Hematopoietic multipotent progenitor cell treated with erythropoietin and hydrocortisone succinate and interleukin-3 and kit ligand, for 17 days (in vitro differentiated cells): ENCODE data around the gene MMP24.

Source experiments
- DNase-seq: peaks from one replicate; pipeline ENCODE4 v3.0.0-alpha.2; 2015; ENCODE audit warnings: low spot score

The MMP24 gene

DNA sequence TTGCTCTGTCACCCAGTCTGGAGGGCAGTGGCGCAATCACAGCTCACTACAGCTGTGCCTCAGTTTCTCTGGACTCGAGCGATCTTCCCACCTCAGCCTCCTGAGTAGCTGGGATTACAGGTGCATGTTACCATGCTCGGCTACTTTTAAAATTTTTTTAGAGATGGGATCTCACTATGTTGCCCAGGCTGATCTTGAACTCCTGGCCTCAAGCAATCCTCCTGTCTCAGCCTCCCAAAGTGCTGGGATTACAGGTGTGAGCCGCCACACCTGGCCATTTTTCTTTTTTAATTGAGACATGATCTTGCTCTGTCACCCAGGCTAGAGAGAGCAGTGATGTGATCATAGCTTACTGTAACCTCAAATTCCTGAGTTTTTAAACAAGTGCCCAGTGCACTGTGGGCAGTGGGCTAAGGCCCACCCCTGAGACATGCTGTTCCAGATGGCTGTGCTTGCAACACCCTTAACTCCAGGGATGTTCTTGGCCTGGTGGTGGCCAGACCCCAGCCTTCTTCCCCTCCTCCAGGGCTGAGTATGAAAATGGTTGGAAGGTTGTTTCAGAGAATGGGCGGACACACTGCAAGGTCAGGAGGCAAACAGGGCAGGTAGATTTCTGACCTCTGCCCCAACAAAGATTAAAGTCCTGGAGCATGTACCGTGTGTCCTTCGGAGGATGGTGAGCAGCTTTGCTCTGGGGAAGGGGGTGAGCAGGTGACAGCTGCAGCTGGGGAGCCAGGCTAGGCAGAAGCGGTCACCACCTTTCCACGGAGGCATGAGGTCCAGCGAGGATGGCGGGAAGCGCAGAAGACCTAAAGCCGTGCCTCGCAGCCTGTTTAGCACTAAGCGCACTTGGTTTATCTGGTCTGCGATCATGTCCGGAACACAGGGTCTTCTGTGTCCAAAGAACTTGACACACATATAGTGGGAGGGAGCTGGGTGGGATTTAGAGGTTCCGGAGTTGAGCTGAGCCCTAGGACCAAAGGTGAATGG is 67.1 kb downstream of the MMP24 start:
- no peak for DNase-seq

DNA sequence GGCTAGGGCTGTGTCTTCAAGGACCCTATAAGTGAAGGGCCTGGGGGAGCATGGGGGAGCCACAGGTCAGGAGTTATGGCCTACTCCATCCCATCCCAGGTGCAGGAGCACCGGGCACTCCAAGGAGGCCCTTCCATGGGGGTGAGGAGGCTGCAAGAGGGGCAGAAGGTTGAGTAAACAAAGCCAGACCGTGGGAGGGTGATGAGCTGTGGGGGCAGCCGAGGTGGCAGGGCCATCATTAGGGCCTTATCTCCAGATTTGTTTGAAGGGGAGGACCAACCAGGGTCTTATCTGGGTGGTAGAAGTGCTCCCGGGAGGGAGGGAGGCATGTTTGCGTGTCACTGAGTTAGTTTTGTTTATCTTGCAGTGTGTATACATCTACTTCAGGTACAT is 67.8 kb downstream of the MMP24 start:
- no peak for DNase-seq

DNA sequence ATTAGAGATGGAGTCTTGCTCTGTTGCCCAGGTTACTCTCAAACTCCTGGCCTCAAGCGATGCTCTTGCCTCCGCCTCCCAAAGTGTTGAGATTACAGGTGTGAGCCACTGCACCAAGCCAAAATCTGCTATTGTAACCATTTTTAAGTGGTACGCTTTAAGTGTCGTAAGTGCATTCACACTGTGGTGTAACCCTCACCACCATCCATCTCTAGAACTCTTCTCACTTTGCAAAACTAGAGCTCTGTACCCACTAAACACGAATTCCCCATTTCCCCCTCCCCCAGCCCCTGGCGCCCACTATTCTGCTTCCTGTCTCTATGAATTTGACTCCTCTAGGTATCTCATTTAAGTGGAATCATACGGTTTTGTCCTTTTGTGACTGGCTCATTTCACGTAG is 68.6 kb downstream of the MMP24 start:
- DNase-seq: no peak

DNA sequence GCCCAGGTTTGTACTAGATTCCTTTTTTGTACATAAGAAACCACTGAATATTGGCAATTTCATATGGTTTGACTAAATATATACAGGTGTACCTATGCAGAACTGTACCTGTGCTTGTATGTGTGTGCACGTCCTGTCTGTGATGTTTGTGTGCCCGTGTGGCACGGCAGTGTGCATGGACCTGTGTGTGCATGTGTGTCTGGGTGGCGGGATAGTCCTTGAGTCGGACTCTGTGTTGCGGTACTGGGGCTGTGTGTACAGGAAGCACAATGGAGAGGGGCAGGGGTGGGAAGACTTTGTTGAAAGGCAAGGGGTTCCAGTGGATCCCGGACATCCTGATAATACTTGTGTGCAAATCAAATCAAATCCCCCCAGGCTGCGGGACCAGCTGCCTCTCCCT is 69.2 kb downstream of the MMP24 start:
- no peak for DNase-seq

DNA sequence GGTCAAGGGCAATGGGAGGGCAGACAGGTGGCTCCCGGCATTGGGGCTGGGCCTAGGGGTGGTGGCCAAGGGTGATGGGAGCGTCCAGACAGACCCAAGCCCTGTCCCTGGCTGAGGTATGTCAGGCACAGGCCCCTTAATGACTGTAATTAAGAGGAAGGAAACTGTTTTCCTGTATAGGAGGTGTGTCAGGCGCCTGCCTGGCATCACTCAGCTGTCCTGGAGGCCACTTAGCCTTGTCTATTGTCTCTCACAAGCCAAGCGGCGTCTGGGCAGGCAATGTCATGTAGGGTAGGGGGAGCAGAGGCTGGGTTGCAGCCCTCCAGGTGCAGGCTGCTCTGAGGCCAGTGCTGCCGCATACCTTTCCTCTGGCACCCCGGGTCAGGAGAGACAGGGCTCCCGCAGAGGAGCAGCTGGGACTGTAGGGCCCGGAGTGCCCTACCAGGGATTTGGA is 69.6 kb downstream of the MMP24 start:
- no peak for DNase-seq

DNA sequence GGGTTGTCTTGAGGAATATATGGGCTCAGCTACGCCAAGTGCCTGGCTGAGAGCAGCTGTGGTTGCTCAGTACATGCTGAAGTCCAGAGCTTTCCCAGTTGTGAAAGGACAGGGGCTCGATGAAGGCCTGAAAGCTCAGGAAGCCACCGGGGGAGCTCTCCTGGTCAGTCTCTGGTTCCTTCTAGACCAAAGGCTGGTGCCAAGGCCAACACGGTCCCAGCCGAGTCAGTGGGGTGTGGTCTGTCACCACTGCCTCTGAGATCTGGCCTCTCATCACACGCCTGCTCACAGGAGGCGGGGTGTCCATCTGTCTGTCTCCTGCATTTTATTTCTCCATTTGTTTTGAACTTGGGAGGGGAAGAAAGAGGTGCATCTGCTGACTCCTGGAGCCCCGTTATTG is 70.7 kb downstream of the MMP24 start:
- DNase-seq: no peak

DNA sequence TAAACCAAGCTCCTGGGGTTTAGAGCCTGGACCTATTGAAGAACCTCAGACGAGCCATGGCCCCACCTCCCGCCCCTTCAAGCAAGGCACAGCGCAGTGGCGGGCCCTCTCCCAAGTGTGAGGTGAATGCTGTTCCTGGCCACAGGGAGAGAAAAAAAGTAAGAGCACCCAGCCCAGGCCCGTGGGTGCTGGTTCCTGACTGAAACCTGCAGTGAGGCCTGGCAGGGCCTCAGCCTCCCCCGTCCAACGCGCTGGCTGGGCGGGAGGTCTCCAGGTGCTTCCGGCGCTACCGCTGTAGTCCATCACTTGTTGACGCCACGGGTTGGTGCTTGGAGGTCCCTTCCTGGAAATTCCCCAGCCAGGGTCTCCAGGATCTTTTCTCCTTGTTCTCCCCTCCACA is 71.2 kb downstream of the MMP24 start:
- no peak for DNase-seq

DNA sequence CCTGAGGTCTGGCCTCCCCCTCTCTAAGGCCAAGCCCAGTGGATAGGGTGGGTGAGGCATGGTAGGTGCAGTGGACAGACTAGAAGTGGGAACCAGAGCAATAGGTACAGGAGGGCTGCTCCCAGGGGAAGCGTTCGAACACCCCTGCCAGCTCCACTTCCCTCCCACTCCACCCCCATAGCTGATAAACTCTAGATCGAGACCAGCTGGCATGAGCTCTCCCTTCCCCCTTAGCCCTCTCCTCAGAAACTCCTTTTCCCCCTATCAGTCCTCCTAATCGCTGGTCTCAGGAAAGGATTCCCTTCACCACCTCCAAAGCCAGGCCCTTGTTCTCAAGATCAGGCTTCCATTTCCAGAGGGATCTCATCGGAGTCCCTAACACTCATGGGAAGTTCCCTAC is 71.8 kb downstream of the MMP24 start:
- no peak for DNase-seq

DNA sequence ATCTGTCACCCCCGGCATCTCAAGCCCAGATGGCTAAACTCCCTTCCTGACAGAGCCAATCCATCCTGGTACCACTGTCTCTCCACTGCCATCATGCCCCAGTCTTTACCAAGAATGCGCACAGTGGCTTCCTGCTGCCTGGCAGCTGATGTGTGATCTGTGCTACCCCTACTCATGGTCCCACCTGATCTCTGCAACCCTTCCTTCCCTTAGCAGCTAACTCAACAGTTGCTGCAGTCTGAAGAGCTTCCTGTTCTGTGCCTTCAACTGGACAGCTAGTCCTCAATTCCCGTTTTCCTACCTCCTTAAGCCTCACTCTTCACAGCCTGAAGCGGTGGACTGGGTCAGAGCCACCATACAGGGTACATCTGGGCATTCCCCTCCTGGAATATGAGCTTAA is 73.3 kb downstream of the MMP24 start:
- DNase-seq: no peak

DNA sequence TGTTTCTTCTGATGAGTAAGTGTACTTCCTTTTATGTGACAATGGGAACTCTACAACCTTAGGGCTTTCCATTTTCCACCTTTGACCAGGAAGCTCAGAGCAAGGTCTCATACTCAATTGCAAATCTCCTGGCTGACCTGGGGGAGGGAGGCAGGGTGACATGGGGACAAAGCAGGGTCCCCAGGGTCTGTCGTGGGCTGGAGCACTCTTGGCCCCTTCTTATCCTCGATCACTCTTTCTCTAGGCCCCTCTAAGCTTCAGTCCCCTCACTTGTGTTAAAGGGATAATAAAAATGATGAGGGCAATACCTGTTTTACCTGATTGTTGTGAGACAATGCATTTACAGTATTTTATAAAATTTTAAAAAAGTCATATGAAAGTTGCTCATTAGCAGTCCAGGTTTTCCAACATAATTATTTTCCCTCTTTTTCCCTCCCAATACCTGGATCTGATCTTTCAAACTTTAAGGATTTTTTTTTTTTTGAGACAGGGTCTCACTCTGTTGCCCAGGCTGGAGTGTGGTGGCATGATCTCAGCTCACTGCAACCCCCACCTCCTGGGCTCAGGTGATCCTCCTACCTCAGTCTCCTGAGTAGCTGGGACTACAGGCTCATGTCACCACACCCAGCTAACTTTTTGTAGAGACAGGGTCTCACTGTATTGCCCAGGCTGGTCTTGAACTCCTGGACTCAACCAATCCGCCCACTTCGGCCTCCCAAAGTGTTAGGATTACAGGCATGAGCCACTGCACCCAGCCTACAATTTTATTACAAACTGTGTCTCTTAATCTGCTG is 74.2 kb downstream of the MMP24 start:
- no peak for DNase-seq

DNA sequence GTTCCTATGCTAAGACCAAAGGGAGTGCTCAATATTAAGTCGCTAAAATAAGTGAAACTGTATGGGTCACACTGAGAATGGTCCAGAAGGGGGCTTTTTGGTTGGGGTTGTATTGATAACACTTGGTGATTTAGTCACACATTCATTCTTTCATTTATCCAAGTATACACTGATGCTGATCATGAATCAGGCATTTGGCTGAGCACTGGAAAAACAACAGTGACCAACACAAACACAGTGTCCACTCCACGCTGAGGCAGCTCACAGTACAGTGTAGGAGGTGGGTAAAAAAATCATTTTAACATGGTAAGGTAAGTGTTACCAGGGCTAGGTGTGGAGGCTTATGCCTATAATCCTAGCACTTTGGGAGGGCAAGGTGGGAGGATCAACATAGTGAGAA is 74.9 kb downstream of the MMP24 start:
- DNase-seq: no peak

DNA sequence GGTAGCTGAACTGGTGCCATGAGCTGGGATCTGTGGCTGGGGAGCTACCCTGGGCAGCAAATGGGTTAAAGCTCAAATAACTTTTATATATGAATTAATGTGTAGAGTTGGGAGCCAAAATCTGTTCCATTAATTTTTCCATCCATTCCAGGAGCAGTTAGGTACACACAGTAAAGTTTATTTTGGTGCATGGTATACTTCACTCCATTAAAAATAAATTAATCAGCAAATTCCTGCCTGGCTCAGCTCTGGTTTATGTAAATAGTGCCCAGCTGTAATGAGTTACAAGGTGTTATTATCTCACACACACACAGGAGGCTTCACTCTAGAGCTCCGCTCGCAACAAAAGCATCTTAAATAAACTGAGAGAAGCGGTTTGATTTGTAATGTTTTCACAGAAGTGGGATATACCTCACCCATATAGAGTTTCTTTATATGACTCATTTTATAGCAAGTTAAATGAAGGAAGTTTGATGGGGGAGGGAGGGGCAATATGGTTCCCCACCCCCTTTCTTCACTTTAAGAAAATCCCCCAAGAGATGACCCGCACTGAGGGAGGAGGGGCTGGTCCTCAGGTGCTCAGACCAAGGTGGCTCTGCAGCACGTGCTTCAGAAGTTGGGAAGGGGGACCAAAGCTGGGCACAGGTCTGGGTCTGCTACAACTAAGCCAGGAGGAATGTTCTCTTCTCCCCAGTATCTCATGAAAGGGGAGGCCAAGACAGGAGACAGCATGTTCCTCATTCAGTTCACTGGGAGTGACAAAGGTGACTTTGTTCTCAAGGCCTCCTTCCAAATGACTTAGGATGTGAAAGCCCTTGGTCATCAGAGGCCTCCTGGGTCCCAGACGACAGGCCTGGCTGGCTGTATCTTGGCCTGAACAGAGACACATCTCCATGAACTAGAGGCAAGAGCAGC is 76.2 kb downstream of the MMP24 start:
- DNase-seq: no peak

DNA sequence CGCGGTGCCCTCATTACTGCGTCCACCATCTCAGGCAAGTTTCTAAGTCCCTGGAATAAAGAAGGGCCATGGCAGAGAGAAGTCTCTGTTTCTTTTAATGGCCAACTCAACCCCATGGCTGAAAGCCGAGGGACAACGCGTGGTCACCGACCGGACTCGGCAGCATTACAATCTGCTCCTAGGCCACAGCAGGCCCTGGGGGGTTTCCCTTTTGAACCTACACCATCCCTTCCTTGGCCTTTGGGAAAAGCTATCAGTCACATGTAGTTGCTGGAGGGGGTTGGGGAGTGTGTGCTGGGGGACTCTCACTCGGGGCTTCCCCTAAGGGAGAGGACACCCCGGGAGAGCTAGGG is 76.9 kb downstream of the MMP24 start:
- no peak for DNase-seq

DNA sequence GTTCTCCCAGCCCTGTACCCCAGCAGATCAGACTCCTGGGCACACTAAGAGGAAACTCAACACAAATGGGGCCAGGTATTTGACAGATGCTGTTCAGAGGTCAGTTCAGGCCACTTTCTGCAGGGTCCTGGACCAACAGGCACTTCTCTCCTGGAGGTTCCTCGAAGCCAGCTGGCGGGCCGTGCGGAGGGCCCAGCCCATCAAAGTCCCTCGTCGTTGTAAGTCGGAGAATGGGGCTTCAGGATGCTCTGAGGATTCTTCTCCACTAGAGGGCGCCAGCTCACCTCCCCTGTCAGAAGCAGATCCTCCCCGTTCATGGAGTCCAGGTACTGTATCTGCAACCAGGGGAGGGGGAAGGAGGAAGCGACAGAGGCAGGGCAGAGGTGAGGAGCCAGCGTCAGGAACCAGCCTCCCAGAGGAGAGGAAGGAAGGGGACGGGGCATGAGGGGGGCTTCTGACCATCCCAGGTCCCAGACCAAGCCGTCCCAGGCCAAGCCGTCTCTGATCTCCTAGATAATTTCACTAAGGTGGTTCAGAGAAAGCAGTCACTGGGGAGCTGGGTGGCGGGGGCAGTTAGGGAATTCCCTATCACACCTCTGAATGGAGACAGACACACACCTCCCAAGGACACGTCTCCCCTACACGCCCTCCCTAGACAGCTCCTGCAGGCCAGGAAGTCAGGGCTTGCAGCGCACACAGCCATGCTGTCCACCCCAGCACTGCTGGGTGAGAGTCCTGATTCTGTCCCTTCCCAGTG is 77.4 kb downstream of the MMP24 start:
- DNase-seq: peak; percentile 82

DNA sequence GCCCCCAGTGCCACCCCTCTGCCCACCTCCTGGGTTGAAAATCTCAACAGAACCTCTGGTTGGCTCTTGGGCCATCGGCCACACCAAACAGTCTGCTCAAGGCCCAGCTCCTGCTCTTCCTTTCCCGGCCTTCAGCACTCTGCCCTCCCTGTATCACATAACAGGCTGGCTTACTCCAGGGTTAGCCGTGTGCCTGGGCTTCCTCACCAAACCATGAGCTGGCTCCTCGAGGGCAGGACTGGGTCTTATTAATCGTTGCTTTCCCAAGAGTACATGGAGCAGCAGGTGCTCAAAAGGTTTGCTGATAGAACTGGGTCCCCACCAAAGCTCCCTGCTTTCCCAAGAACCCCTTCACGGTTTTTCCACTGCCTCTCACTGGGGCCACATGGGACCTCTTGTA is 78.5 kb downstream of the MMP24 start:
- no peak for DNase-seq

DNA sequence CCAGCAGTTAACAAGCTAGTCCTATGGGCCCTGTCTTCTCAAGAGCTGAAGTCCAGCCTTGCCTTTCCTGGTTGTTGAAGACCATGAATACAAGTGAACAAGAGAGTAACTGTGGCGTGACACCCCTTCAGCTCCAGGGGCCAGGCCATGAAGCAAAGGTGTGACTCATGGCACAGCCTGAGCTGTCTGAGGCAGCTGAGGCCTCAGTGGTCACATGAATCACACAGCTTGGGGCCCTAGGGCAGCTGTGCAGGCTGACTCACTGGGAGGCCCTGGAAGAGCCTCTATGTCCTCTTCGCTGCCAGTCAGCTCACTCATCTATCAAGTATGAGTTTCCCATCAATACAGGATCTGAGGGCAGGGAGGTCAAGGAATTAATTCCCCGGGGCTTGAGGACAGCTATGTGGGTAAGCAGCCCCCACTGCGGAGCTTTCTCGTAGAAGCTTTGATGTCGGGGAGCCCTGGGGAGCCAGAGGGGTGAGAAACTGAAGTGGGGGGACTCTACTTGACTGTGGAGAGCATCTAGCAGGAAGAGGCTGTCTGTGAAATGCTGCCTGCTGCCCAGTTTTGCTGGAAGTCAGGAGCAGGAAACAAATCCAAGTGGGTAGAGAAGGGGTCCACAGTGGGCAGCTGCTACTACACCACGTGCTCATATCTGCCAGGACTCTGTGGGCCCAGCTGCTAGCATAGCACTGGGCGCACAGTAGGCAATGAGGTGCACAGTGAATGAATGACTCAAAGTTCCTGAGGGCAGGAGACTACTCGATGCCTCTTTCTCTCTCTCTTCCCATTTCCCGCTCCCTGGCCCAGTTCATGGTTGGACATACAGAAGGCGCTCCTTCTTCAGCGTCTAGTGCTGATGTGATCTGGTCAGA is 79.4 kb downstream of the MMP24 start:
- DNase-seq: peak; percentile 13

DNA sequence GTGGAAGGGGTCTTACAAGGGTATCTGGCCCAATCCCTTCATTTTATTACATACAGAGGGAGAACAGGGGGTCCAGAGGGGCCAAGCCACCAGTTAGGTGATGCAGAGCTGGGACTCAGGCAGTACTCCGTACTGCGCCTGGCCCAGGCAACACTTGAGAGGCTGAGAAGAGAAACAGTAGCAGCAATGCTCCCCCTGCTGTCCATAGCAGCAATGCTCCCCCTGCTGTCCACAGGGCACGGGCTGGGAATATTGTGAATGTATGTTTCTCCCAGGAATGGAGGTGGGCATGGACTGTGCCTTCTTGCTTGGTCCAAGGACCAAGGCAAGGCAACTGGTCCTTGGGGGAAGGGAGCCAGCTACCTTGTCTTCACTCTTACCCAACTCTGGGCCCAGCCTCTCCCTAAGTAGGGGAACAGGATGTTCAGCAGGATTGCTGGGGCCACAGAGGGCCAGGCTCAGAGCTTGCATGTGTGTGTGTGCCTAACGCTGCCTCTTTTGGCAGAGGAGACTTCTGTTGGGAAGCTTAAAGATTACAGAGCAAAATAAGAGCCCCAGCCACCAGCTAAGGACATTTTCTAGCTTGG is 80.5 kb downstream of the MMP24 start:
- peak; percentile 32 for DNase-seq

DNA sequence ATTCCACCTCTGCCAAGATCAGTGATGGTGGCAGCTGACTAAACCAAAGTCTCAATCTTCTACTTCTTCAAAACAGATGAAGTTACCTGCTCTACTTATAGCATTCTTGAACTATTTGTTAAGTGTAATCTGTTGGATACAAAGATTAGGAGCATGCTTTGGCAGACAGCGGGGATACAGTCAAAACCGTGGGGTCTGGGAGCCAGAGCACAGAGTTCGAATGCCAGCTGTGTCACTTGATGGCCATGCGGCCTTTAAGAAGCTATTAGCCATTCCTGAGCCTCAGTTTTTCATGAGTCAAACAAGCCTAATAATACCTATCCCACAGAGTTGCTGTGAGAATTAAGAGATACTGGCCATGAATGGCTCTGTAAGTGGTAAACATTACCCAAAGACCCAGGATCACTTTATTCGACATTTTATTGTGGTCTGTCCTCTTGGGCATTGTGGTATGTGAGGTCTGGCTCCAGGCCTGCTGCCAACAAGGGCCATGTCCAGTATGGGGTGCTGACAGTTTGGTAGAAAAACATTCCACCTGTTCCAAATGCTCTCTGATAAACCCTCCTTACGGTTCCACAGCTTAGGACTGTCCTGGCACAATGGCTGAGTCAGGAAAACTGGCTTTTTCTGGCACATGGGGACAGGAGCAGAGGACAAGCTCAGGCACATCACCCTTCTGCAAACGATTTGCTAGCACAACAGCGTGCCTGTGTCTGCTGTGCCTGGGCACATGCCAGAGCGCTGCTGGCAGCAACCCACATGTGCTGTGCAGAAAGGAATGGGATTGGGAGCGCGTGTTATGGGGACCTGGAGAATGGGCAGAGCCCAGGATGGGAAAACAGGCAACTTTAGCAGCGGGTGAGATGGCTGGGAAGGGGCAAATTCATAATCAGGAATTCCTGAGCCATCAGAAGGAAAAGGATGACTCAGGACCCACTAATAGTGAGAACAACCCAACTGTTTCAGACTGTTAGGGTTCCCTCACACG is 81.5 kb downstream of the MMP24 start:
- no peak for DNase-seq

DNA sequence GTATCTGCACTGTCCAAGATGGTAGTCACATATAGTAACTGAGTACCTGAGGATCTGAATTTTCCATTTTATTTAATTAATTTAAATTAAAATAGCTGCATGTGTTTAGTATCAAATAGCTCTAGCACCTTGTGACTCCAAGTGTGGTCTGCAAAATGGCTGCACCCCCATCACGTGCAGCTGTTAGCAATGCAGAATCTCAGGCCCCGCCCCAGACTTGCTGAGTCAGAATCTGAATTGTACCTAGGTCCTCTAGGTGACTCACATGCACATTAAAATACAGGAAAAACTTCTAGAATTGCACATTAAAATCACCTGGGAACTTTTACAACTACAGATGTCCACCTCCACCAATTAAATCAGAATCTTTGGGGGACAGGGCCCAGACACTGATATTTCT is 84.9 kb downstream of the MMP24 start:
- no peak for DNase-seq
